Osteocyte (in vitro differentiated cells): ENCODE data around the gene PNRC1. TPM values are rescaled to one million over a fixed set of nuclear protein-coding genes. Genes with fewer than 3 reads are reported as not detected.
"Not testable (repeated sequence)": the region's sequence is repeated elsewhere in the genome, so short reads cannot be mapped to it uniquely, and the experiment has no call there.

Experiments
- DNase-seq: peaks from one replicate; pipeline ENCODE4 v3.0.0; 2021; ENCODE audit warnings: mixed read lengths; ENCODE audit not compliant: unreplicated experiment; ENCODE audit errors: extremely low spot score
- H3K27ac Mint-ChIP-seq: one replicate; pipeline ENCODE4 v1.8.0; 2021; ENCODE audit warnings: mild to moderate bottlenecking, mixed read lengths; ENCODE audit not compliant: unreplicated experiment
- H3K27me3 Mint-ChIP-seq: one replicate; pipeline ENCODE4 v1.8.0; 2021; ENCODE audit warnings: mixed read lengths; ENCODE audit not compliant: unreplicated experiment
- H3K36me3 Mint-ChIP-seq: one replicate; pipeline ENCODE4 v1.8.0; 2021; ENCODE audit warnings: mixed read lengths; ENCODE audit not compliant: unreplicated experiment
- H3K4me1 Mint-ChIP-seq: one replicate; pipeline ENCODE4 v1.8.0; 2021; ENCODE audit warnings: mixed read lengths; ENCODE audit not compliant: unreplicated experiment
- H3K4me3 Mint-ChIP-seq: one replicate; pipeline ENCODE4 v1.8.0; 2021; ENCODE audit warnings: mild to moderate bottlenecking, moderate library complexity, mixed read lengths; ENCODE audit not compliant: unreplicated experiment
- H3K9me3 Mint-ChIP-seq: one replicate; pipeline ENCODE4 v1.8.0; 2021; ENCODE audit warnings: mixed read lengths; ENCODE audit not compliant: unreplicated experiment
- CTCF ChIP-seq: fragments of 200-600 bp; sonication (generic); IDR thresholded peaks from 2 replicates; pipeline ENCODE4 v1.5.0; 2021; ENCODE audit warnings: antibody characterized with exemption, mild to moderate bottlenecking, moderate library complexity
- long read RNA-seq: library from polyadenylated mRNA; unstranded; transcript quantifications from one replicate; pipeline ENCODE4 v2.0.0, GENCODE V29; 2021
- total RNA-seq: library from RNA; stranded (reverse); gene quantifications from 2 replicates; pipeline ENCODE4 v1.2.1, GENCODE V29; 2021

PNRC1 gene
- 157 and 160 TPM in 2 replicates for total RNA-seq
- long read RNA-seq, partial matches to known transcripts: 0 of 12 reads
- long read RNA-seq, other reads (novel, unspliced or antisense): 7 of 12 reads

GRCh38 chr6:89080281-89081128, at the start of gene PNRC1:
TSS of gene PNRC1 (plus strand) at chr6:89080751. CDS start at chr6:89080895, 144 bp downstream.
- H3K9me3 Mint-ChIP-seq: no peaks in the 10 kb centered on the region

GRCh38 chr6:89032599-89032998, 48.0 kb upstream of the PNRC1 start:
- no peak overlapping the region for H3K27ac Mint-ChIP-seq
- H3K36me3 Mint-ChIP-seq: no peaks in the 10 kb centered on the region
- peaks cover 3% of the 10 kb centered on the region for H3K4me1 Mint-ChIP-seq
- no peak overlapping the region for H3K4me3 Mint-ChIP-seq
- no peaks in the 10 kb centered on the region for H3K9me3 Mint-ChIP-seq
- peaks cover 14% of the 10 kb centered on the region for H3K27me3 Mint-ChIP-seq
- DNase-seq: no peak
- no peak for TF ChIP-seq CTCF

More at GRCh38 chr6:89080281-89081128, at the start of gene PNRC1:
- Mint-ChIP-seq H3K27ac (peak within 1 kb of the TSS; percentile 99), H3K27me3 (no peaks in the 10 kb centered on the region), H3K36me3 (peaks cover 25% of the 10 kb centered on the region), H3K4me1 (peaks cover 37% of the 10 kb centered on the region), H3K4me3 (peak within 1 kb of the TSS; percentile 91)
- DNase-seq: peak; percentile 100
- no peak for TF ChIP-seq CTCF

GRCh38 chr6:89033461-89033860, 47.1 kb upstream of the PNRC1 start:
- no peak overlapping the region for H3K4me3 Mint-ChIP-seq
- H3K9me3 Mint-ChIP-seq: peaks cover under 1% of the 10 kb centered on the region
- no peaks in the 10 kb centered on the region for H3K36me3 Mint-ChIP-seq
- H3K4me1 Mint-ChIP-seq: no peaks in the 10 kb centered on the region
- no peak for TF ChIP-seq CTCF
- H3K27me3 Mint-ChIP-seq: peaks cover 8% of the 10 kb centered on the region
- DNase-seq: no peak
- H3K27ac Mint-ChIP-seq: no peak overlapping the region

- H3K4me1 Mint-ChIP-seq, H3K27me3 Mint-ChIP-seq, H3K27ac Mint-ChIP-seq, H3K4me3 Mint-ChIP-seq, DNase-seq, H3K9me3 Mint-ChIP-seq, H3K36me3 Mint-ChIP-seq: not testable (repeated sequence)
These were observed 46.4 kb upstream of the PNRC1 start for GRCh38 chr6:89034116-89034515.

- no peak overlapping the region for H3K27ac Mint-ChIP-seq
- no peaks in the 10 kb centered on the region for H3K36me3 Mint-ChIP-seq
- H3K4me3 Mint-ChIP-seq: no peak overlapping the region
- no peak for DNase-seq
- no peak for TF ChIP-seq CTCF
- H3K9me3 Mint-ChIP-seq: peaks cover 7% of the 10 kb centered on the region
- no peaks in the 10 kb centered on the region for H3K4me1 Mint-ChIP-seq
- peaks cover 2% of the 10 kb centered on the region for H3K27me3 Mint-ChIP-seq
These were observed 45.8 kb upstream of the PNRC1 start for GRCh38 chr6:89034586-89035251.
